ENCODE measurements around the gene SCD5.

SCD5 gene

DNA sequence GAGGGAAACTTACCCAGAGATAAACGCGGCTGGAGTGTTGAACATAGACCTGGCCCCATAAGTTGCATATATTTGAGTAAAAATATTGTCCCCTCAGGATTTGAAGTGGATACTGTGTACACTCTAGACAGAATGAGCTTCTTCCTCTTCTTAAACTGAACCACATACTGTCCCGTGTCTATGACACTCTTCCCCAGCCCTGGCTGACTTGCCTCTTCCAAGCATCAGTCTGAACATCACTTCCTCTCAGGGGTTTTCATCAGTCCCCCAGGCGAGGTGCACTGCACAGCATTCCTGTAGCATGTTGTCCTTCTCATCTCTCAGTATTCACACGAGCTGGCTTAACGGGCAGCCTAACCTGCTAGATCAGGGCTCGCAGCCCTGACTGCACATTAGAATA, 156.3 kb downstream of the SCD5 start:
- H3K9me3 Mint-ChIP-seq, result no peaks in the 10 kb centered on the region
- H3K27ac Mint-ChIP-seq, result no peak overlapping the region
- H3K4me1 Mint-ChIP-seq (ENCODE audit: low read depth), result no peaks in the 10 kb centered on the region
- H3K27me3 Mint-ChIP-seq, result peaks cover 9% of the 10 kb centered on the region
- no peak overlapping the region for H3K4me3 Mint-ChIP-seq
- no peak for DNase-seq
- no peaks in the 10 kb centered on the region for H3K36me3 Mint-ChIP-seq (ENCODE audit: low read depth)

DNA sequence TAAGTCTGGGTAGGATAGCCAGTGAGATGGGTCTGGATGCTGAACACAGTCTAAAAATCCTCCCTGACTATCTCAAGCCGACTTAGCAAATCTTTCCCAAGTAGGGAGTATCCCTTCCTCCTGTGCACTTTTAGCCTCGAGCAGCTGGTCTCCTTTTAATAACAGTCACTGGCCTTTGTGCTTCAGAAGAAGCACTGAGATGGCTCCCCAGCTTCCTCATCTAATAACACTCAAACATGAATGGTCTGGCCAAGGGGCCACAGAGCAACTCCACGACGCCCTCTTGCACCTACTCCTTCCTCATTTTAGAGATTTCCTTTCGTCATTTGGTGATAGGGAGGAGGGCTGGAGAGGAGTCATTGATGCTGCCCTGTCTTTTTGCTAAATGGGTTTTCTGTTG, 158.1 kb downstream of the SCD5 start:
- Mint-ChIP-seq H3K9me3 (no peaks in the 10 kb centered on the region), H3K36me3 (ENCODE audit: low read depth) (no peaks in the 10 kb centered on the region), H3K4me3 (no peak overlapping the region), H3K27ac (no peak overlapping the region), H3K27me3 (peaks cover 9% of the 10 kb centered on the region), H3K4me1 (ENCODE audit: low read depth) (no peaks in the 10 kb centered on the region)
- no peak for DNase-seq

DNA sequence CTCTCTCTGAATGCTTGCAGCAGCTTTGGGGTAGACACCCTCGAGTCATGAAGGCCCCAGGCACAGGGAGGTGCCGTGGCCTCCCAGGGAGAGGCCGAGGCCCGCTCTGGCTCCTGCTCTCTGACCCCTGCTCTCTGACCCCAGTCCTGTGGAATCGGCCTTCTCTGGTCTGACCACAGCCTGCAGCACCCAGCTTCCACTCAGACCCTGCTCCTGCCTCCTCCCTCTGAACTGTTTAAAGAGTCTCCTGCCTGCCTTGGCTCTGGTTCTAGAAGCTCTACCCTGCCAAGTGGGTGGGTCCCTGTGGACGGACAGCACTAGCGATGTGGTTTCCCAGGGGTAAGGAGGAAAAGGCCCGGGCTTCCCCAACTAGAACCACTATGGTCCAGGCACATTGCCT, 158.6 kb downstream of the SCD5 start:
- H3K4me3 Mint-ChIP-seq, result no peak overlapping the region
- no peaks in the 10 kb centered on the region for H3K4me1 Mint-ChIP-seq (ENCODE audit: low read depth)
- H3K9me3 Mint-ChIP-seq, result no peaks in the 10 kb centered on the region
- no peak overlapping the region for H3K27ac Mint-ChIP-seq
- no peaks in the 10 kb centered on the region for H3K36me3 Mint-ChIP-seq (ENCODE audit: low read depth)
- no peak for DNase-seq
- peaks cover 9% of the 10 kb centered on the region for H3K27me3 Mint-ChIP-seq

DNA sequence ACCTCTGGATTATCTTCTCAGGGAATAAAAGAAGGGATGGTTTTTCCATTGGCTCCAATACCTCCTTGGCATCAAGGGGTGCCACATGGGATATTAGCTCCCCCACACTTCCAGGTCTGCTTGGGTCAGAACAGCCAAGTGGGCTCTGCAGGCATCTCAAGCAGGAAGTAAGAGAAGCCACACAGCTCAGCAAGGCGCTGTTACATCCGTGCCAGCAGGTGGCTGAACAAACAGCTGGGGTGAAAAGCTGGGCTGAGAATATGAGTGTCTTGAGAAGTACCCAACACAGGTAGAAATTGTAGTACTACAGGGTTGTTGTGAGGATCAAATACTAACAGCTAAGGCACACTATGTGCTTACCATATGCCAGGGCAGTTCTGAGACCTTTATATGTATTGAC, 160.1 kb downstream of the SCD5 start:
- H3K4me1 Mint-ChIP-seq (ENCODE audit: low read depth), result no peaks in the 10 kb centered on the region
- no peak overlapping the region for H3K27ac Mint-ChIP-seq
- no peaks in the 10 kb centered on the region for H3K36me3 Mint-ChIP-seq (ENCODE audit: low read depth)
- no peaks in the 10 kb centered on the region for H3K9me3 Mint-ChIP-seq
- DNase-seq, result no peak
- no peak overlapping the region for H3K4me3 Mint-ChIP-seq
- peaks cover 5% of the 10 kb centered on the region for H3K27me3 Mint-ChIP-seq

DNA sequence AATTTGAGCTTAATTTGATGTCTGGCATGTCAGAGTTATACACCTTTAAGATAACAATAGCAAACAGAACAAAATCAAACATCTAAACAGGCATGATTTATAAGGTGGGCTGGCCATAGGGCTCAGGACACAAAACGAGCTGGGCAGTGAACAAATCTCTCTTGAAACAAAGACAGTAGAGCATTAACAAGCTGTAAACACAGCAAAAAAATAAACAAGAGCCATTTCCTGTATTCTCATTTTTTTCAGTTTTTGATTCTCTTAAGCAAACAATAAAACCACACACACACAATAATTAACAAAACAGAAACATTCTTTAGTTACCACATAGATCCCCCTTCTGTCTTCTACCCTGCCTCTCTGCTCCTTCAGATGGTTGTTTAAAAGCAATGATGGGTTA, 168.5 kb downstream of the SCD5 start:
- Mint-ChIP-seq H3K9me3 (peaks cover 4% of the 10 kb centered on the region), H3K4me3 (no peak overlapping the region), H3K4me1 (ENCODE audit: low read depth) (no peaks in the 10 kb centered on the region), H3K36me3 (ENCODE audit: low read depth) (no peaks in the 10 kb centered on the region), H3K27me3 (no peaks in the 10 kb centered on the region), H3K27ac (no peak overlapping the region)
- DNase-seq, result no peak

DNA sequence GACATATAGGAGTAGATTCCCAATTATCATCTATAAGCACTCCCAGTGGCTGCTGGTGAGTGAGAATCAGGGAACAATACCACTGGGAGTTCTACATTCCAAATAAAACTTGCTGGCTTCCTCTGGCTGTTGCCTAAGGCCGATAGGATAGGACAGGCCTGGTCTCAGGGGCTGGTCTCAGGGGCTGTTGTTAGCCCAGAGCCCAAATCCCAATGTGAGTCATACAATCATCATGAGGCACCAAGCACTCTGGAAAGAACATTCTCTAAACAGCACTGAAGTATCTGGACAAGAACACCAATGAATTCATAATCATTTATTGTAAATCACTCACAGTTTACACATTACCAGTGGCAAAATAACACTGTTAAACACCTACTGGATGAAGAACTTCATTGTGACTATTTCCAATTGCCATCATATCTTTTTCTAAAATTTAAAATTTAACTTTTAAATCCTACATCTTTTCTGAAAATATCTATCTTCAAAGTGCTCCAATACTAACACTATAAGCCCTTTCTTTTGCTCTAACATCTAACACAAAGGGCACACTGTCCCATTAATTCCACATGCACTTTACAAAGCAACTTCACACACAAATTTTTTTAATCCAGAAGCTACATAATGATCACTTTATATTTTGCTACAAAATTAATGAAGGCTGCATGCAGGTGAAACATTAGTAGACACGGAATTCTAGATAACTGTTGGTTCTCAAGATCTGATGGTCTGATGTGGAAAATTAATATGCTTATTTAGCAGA, 169.2 kb downstream of the SCD5 start:
- Mint-ChIP-seq H3K9me3 (peaks cover 4% of the 10 kb centered on the region), H3K4me1 (ENCODE audit: low read depth) (no peaks in the 10 kb centered on the region), H3K27ac (no peak overlapping the region), H3K36me3 (ENCODE audit: low read depth) (no peaks in the 10 kb centered on the region), H3K27me3 (no peaks in the 10 kb centered on the region), H3K4me3 (no peak overlapping the region)
- no peak for DNase-seq

DNA sequence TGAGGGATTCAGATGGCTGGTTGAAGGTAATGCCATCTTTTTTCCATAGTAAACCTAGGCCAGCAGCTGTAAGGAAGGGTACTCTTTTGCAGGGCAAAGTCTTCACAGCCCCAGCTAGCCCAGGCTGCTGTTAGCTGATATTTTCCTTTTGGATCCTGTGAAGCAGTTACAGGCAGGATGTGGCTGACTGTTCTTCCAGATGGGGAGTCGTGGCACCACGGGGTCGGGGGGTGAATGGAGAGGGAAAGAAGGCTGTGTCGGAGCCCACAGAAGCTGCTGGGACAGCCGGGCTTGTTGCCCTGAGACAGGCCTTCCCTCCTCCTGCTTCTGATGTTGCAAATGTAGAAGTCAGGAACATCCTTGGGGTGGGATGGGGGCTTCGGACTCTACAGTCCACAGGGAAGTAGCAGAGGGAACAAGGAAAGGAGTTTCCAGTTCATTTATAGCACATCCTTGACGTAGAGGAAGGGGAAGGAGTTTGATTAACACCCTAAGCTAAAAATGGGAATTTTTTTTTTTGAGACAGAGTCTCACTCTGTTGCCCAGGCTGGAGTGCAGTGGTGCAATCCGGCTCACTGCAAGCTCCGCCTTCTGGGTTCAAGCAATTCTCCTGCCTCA, 172.2 kb downstream of the SCD5 start:
- no peak overlapping the region for H3K4me3 Mint-ChIP-seq

DNA sequence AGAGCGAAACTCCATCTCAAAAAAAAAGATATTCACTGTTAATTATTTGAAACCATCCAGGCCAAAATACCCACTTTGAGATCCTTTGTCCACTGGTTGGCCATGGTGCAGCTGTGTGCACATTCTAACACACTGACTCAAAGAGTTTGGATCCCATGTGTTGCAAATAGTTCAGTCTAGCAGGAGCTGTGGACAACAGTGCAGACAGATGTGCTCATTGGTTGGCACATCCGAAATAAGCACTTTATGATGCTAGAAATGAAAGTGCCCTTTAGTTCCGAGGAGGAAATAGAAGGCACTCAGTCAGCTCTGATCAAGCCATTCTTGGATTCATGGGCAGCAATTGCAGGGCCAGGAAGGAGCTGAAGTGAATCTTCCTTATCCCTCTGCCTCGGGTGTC, 173.8 kb downstream of the SCD5 start:
- Mint-ChIP-seq H3K36me3 (ENCODE audit: low read depth) (no peaks in the 10 kb centered on the region), H3K27me3 (no peaks in the 10 kb centered on the region), H3K9me3 (no peaks in the 10 kb centered on the region), H3K4me3 (no peak overlapping the region), H3K27ac (no peak overlapping the region), H3K4me1 (ENCODE audit: low read depth) (no peaks in the 10 kb centered on the region)
- no peak for DNase-seq

More for the DNA sequence above, 172.2 kb downstream of the SCD5 start:
- no peaks in the 10 kb centered on the region for H3K4me1 Mint-ChIP-seq (ENCODE audit: low read depth)
- H3K27me3 Mint-ChIP-seq, result no peaks in the 10 kb centered on the region
- no peaks in the 10 kb centered on the region for H3K36me3 Mint-ChIP-seq (ENCODE audit: low read depth)
- no peaks in the 10 kb centered on the region for H3K9me3 Mint-ChIP-seq
- no peak for DNase-seq
- no peak overlapping the region for H3K27ac Mint-ChIP-seq

DNA sequence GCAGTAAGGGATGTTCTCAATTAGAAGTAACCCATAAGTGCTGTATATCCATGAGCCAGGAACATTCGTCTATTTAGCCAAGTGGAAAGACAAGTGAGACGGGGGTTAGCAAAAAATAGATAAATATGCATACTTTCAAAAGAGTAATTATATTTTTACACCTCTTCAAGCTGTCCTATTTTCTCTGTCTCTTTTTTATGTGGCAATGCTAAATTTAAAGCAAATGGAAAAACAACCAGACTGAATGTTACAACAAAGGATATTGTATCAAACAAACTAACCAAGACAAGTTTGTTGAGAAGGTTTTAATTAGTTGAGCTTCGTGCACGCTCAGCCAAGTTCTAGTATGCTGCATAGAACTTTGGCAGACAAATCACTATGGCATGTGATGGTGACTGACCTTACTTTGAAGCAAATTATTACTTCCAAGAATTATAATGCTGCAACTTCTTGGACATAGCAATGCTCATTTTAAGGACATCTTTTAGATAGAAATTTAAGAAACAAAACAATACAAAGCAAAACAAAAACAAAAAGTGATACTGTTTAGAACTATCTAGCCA, 175.4 kb downstream of the SCD5 start:
- Mint-ChIP-seq H3K27me3 (no peaks in the 10 kb centered on the region), H3K9me3 (no peaks in the 10 kb centered on the region), H3K4me3 (no peak overlapping the region), H3K27ac (no peak overlapping the region), H3K36me3 (ENCODE audit: low read depth) (no peaks in the 10 kb centered on the region), H3K4me1 (ENCODE audit: low read depth) (no peaks in the 10 kb centered on the region)
- DNase-seq, result no peak

DNA sequence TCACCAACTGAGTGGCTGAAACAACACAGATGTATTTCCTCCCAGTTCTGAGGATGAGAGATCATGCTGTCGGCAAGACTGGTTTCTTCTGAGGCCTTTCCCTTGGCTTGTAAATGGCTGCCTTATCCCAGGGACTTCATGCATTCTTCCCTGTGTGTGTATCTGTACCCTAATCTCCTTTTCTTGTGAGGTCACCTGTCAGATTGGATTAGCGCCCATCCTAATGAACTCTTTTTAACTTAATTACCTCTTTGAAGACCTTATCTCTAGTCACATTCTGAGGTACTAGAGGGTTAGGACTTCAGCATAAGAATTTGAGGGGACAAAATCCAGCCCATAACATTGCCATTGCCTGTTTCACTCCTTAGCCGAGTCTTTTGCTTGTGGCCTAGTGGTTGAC, 177.3 kb downstream of the SCD5 start:
- H3K9me3 Mint-ChIP-seq, result no peaks in the 10 kb centered on the region

DNA sequence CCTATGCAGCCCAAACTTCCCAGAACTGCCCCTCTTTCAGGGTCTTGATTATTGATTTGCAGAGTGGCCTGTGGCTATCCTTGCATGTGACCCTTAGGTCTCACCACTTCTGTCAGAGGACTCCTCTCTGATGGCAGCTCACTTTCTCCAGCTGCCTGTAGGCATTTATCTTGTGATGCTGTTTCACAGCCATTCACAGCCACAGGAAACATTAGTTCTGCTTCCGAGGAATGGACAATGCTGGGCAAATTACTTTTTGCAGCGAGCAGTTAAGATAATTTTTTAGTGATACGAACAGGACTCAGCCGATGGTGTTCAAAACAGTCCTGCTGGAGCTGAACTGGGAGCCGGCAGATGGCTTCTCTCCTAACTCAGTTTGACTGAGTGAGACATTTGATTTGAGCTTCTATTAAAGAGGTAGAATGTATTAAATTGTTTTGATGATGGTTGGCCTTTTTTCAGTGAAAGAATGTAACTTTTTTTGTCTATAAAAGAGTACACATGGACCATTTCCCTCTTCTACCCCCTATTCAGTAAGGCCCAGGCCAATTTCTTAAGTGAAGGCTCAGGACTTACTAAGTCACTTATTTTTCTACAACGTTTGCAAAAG, 178.4 kb downstream of the SCD5 start:
- no peak for DNase-seq
- Mint-ChIP-seq H3K36me3 (ENCODE audit: low read depth) (no peaks in the 10 kb centered on the region), H3K27me3 (no peaks in the 10 kb centered on the region), H3K4me1 (ENCODE audit: low read depth) (no peaks in the 10 kb centered on the region), H3K9me3 (no peaks in the 10 kb centered on the region), H3K27ac (no peak overlapping the region), H3K4me3 (no peak overlapping the region)

More for the DNA sequence above, 177.3 kb downstream of the SCD5 start:
- Mint-ChIP-seq H3K4me3 (no peak overlapping the region), H3K4me1 (ENCODE audit: low read depth) (no peaks in the 10 kb centered on the region), H3K27ac (no peak overlapping the region), H3K36me3 (ENCODE audit: low read depth) (no peaks in the 10 kb centered on the region), H3K27me3 (no peaks in the 10 kb centered on the region)
- DNase-seq, result no peak

DNA sequence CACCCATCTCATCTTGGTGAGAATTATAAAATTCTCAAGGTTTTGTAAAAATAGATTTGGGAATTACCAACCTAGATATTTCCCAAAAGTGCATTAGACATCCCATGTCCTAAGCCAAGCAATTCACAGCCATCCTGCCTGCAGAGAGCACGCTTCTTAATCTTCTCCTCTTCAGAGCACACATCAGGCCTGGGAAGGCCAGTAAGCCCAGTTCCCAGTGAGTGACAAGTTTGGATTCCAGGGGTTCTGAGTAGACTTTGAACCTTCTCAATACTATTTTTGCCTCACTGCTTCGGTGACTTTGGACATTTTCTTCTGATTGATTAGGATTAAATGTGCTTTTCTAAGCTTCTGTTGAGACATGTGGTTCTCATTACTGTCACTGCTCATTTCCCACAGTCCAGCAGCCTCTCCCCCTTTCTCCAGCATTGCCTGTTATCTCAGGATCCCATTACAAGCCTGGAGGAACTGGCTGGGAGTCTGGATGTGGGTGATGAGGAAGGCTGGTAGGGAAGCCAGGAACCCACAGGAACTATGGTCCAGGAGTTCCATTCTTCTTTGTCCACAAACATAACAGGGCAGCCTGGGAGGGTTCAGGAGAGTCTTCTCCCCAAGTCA, 180.4 kb downstream of the SCD5 start:
- H3K9me3 Mint-ChIP-seq, result no peaks in the 10 kb centered on the region
- H3K4me3 Mint-ChIP-seq, result no peak overlapping the region
- H3K27ac Mint-ChIP-seq, result no peak overlapping the region
- H3K4me1 Mint-ChIP-seq (ENCODE audit: low read depth), result no peaks in the 10 kb centered on the region
- no peak for DNase-seq
- no peaks in the 10 kb centered on the region for H3K36me3 Mint-ChIP-seq (ENCODE audit: low read depth)
- H3K27me3 Mint-ChIP-seq, result no peaks in the 10 kb centered on the region

DNA sequence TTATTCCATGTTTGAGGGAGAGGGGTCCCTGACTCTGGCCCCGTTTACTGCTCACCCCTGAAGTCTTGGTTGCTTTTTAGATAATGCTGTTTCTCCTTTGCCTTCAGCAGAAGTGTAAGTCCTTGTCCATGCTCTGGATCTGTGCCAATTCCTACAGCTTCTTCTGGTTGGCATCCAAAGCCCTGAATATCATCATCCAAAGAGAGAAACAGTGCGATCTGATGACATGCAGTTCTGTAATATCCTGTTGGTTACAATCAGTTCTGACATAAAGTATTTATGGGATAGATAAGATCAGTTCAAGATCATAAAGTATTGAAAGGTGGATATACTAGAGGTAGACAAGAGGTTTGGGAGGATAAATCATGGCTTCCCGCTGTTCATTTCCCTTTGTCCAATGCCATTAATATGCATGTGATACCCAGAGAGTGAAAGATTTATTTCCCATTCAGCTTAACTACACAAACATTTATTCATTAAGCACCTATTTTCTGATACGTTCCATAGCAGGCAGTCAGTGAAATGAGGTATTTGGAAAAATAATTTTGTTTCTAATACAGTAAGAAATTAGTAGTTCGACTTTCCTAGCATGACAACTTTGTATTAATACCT, 183.7 kb downstream of the SCD5 start:
- Mint-ChIP-seq H3K27me3 (no peaks in the 10 kb centered on the region), H3K27ac (no peak overlapping the region), H3K4me3 (no peak overlapping the region), H3K4me1 (ENCODE audit: low read depth) (no peaks in the 10 kb centered on the region), H3K9me3 (no peaks in the 10 kb centered on the region), H3K36me3 (ENCODE audit: low read depth) (no peaks in the 10 kb centered on the region)
- DNase-seq, result no peak

DNA sequence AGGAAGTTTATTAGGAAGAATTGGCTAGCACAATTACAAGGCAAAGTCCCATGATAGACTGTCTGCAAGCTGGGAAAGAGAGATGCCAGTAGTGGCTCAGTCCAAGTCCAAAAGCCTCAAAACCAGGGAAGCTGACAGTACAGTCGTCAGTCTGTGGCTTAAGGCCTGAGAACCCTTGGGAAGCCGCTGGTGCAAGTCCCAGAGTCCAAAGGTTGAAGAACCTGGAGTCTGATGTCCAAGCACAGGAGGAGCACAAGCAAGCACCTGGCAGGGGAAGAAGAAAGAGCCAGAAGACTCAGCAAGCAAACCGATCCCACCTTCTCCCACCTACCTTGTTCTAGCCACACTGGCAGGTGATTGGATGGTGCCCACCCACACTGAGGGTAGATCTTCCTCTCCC, 185.5 kb downstream of the SCD5 start:
- no peaks in the 10 kb centered on the region for H3K36me3 Mint-ChIP-seq (ENCODE audit: low read depth)
- no peaks in the 10 kb centered on the region for H3K4me1 Mint-ChIP-seq (ENCODE audit: low read depth)
- H3K4me3 Mint-ChIP-seq, result no peak overlapping the region
- no peaks in the 10 kb centered on the region for H3K27me3 Mint-ChIP-seq
- no peak for DNase-seq
- no peak overlapping the region for H3K27ac Mint-ChIP-seq
- no peaks in the 10 kb centered on the region for H3K9me3 Mint-ChIP-seq
